ENCODE data around the gene CHMP4B.

DNA sequence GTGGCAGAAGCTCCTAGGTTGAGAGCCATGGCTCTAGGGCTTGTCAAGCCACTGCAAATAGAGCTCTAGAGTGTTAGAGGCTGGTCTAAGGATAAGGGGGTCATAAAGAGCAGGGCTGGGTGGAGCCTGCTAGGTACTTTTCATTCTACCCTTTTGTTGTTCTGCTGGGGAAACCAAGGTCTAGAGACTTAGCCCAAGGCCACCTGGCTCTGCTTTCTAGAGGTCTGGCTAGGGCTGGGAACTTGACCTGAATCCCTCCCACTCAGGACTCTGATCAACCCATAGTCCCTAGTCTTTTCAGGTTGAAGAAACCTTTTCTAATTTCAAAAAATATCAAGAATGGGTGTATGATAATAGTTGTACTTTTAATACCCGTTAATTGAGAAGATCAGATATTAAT is 13.7 kb downstream of the CHMP4B start:
- TF ChIP-seq, protein P1, sequence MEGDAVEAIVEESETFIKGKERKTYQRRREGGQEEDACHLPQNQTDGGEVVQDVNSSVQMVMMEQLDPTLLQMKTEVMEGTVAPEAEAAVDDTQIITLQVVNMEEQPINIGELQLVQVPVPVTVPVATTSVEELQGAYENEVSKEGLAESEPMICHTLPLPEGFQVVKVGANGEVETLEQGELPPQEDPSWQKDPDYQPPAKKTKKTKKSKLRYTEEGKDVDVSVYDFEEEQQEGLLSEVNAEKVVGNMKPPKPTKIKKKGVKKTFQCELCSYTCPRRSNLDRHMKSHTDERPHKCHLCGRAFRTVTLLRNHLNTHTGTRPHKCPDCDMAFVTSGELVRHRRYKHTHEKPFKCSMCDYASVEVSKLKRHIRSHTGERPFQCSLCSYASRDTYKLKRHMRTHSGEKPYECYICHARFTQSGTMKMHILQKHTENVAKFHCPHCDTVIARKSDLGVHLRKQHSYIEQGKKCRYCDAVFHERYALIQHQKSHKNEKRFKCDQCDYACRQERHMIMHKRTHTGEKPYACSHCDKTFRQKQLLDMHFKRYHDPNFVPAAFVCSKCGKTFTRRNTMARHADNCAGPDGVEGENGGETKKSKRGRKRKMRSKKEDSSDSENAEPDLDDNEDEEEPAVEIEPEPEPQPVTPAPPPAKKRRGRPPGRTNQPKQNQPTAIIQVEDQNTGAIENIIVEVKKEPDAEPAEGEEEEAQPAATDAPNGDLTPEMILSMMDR (IDR thresholded peaks at IDR 0.05) = no peak
- TF ChIP-seq POLR2A (IDR thresholded peaks at IDR 0.05; ENCODE audit: low read depth) (no peak), POLR2AphosphoS5 (IDR thresholded peaks at IDR 0.05) (no peak), EP300 (IDR thresholded peaks at IDR 0.05) (no peak)

Measured in esophagus muscularis mucosa (tissue), 4 donors.